ENCODE measurements around the gene ATP6V0C.
"Not testable (repeated sequence)": the region's sequence is repeated elsewhere in the genome, so short reads cannot be mapped to it uniquely, and the experiment has no call there.

ATP6V0C gene

GRCh38 chr16:2472488-2472864 lies 41.3 kb upstream of the ATP6V0C start:
- ATAC-seq, result no peak
- Mint-ChIP-seq H3K4me3 (no peak overlapping the region), H3K9me3 (no peaks in the 10 kb centered on the region), H3K27me3 (peaks cover 51% of the 10 kb centered on the region), H3K4me1 (peaks cover 63% of the 10 kb centered on the region), H3K27ac (no peak overlapping the region)
- DNase-seq, result no peak

- DNase-seq (no peak), ATAC-seq (no peak)
- Mint-ChIP-seq H3K27me3 (peaks cover 48% of the 10 kb centered on the region), H3K27ac (peak overlapping the region in 1 of 2 donors; percentile 71), H3K9me3 (no peaks in the 10 kb centered on the region), H3K4me3 (peak overlapping the region; percentile 55 to 72), H3K4me1 (peaks cover 67% of the 10 kb centered on the region)
Observed at GRCh38 chr16:2472885-2473445, 40.8 kb upstream of the ATP6V0C start.

GRCh38 chr16:2473446-2473926 lies 40.3 kb upstream of the ATP6V0C start:
- Mint-ChIP-seq H3K9me3 (no peaks in the 10 kb centered on the region), H3K4me1 (peaks cover 65% of the 10 kb centered on the region)

GRCh38 chr16:2473999-2474876 lies 39.5 kb upstream of the ATP6V0C start:
- H3K27ac Mint-ChIP-seq, result peak overlapping the region; percentile 69 to 87
- H3K9me3 Mint-ChIP-seq, result no peaks in the 10 kb centered on the region
- H3K4me3 Mint-ChIP-seq, result peak overlapping the region; percentile 86 to 90
- DNase-seq (peak; percentile 57 to 65), ATAC-seq (peak; percentile 68)
- H3K27me3 Mint-ChIP-seq, result peaks cover 35% of the 10 kb centered on the region
- peaks cover 57% of the 10 kb centered on the region for H3K4me1 Mint-ChIP-seq

More at GRCh38 chr16:2473446-2473926, 40.3 kb upstream of the ATP6V0C start:
- H3K27ac Mint-ChIP-seq, result peak overlapping the region in 1 of 2 donors; percentile 71
- no peak for ATAC-seq
- no peak for DNase-seq
- H3K4me3 Mint-ChIP-seq, result peak overlapping the region; percentile 55 to 72
- H3K27me3 Mint-ChIP-seq, result peaks cover 43% of the 10 kb centered on the region

GRCh38 chr16:2474877-2475412 lies 38.8 kb upstream of the ATP6V0C start, which contains the start of gene TBC1D24:
Gene TBC1D24 (plus strand): TSS chr16:2475127. CDS start chr16:2496149, 21,022 bp downstream.
- peak within 1 kb of the TSS; percentile 86 to 90 for H3K4me3 Mint-ChIP-seq
- peak within 1 kb of the TSS; percentile 69 to 87 for H3K27ac Mint-ChIP-seq
- ATAC-seq (peak; percentile 74), DNase-seq (peak; percentile 85)
- peaks cover 28% of the 10 kb centered on the region for H3K27me3 Mint-ChIP-seq
- peaks cover 50% of the 10 kb centered on the region for H3K4me1 Mint-ChIP-seq
- H3K9me3 Mint-ChIP-seq, result no peaks in the 10 kb centered on the region

- DNase-seq (peak; percentile 51 to 54), ATAC-seq (peak; percentile 61)
- Mint-ChIP-seq H3K4me1 (peaks cover 43% of the 10 kb centered on the region), H3K9me3 (no peaks in the 10 kb centered on the region), H3K27ac (peak overlapping the region in 1 of 2 donors; percentile 67), H3K4me3 (peak overlapping the region; percentile 68 to 69), H3K27me3 (peaks cover 21% of the 10 kb centered on the region)
Observed at GRCh38 chr16:2475413-2476344, 38.1 kb upstream of the ATP6V0C start.

- ATAC-seq, result no peak
- Mint-ChIP-seq H3K27me3 (peaks cover 20% of the 10 kb centered on the region), H3K27ac (peak overlapping the region in 1 of 2 donors; percentile 67), H3K4me1 (peaks cover 43% of the 10 kb centered on the region), H3K4me3 (peak overlapping the region; percentile 59 to 68), H3K9me3 (no peaks in the 10 kb centered on the region)
- DNase-seq, result no peak
Observed at GRCh38 chr16:2476345-2476720, 37.4 kb upstream of the ATP6V0C start.

- Mint-ChIP-seq H3K4me3 (no peak overlapping the region), H3K4me1 (peaks cover 42% of the 10 kb centered on the region), H3K9me3 (no peaks in the 10 kb centered on the region), H3K27me3 (peaks cover 18% of the 10 kb centered on the region), H3K27ac (no peak overlapping the region)
- DNase-seq, result no peak
- no peak for ATAC-seq
Observed at GRCh38 chr16:2476741-2477140, 37.0 kb upstream of the ATP6V0C start.

GRCh38 chr16:2477327-2477726 lies 36.4 kb upstream of the ATP6V0C start:
- DNase-seq (no peak), ATAC-seq (no peak)
- Mint-ChIP-seq H3K4me3 (no peak overlapping the region), H3K9me3 (no peaks in the 10 kb centered on the region), H3K4me1 (peaks cover 42% of the 10 kb centered on the region), H3K27me3 (peaks cover 12% of the 10 kb centered on the region), H3K27ac (no peak overlapping the region)

GRCh38 chr16:2478279-2478678 lies 35.5 kb upstream of the ATP6V0C start:
- Mint-ChIP-seq H3K27me3 (peaks cover 3% of the 10 kb centered on the region), H3K4me1 (peaks cover 42% of the 10 kb centered on the region), H3K9me3 (no peaks in the 10 kb centered on the region), H3K4me3 (no peak overlapping the region), H3K27ac (no peak overlapping the region)
- ATAC-seq (no peak), DNase-seq (no peak)

GRCh38 chr16:2479996-2480395 lies 33.8 kb upstream of the ATP6V0C start:
- peaks cover 43% of the 10 kb centered on the region for H3K4me1 Mint-ChIP-seq
- not testable (repeated sequence) for H3K4me3 Mint-ChIP-seq, DNase-seq, H3K27me3 Mint-ChIP-seq, ATAC-seq, H3K9me3 Mint-ChIP-seq
- H3K27ac Mint-ChIP-seq, result peak overlapping the region in 1 of 2 donors; percentile 36

GRCh38 chr16:2480948-2481347 lies 32.8 kb upstream of the ATP6V0C start:
- no peak overlapping the region for H3K4me3 Mint-ChIP-seq
- H3K9me3 Mint-ChIP-seq, result no peaks in the 10 kb centered on the region
- H3K4me1 Mint-ChIP-seq, result peaks cover 39% of the 10 kb centered on the region
- H3K27ac Mint-ChIP-seq, result no peak overlapping the region
- DNase-seq, result no peak
- H3K27me3 Mint-ChIP-seq, result no peaks in the 10 kb centered on the region
- no peak for ATAC-seq

- DNase-seq (no peak), ATAC-seq (no peak)
- Mint-ChIP-seq H3K4me1 (peaks cover 38% of the 10 kb centered on the region), H3K27me3 (no peaks in the 10 kb centered on the region), H3K9me3 (no peaks in the 10 kb centered on the region), H3K4me3 (no peak overlapping the region), H3K27ac (peak overlapping the region in 1 of 2 donors; percentile 38)
Observed at GRCh38 chr16:2481676-2482075, 32.1 kb upstream of the ATP6V0C start.

GRCh38 chr16:2482249-2482648 lies 31.5 kb upstream of the ATP6V0C start:
- Mint-ChIP-seq H3K9me3 (no peaks in the 10 kb centered on the region), H3K27me3 (no peaks in the 10 kb centered on the region), H3K4me3 (no peak overlapping the region), H3K27ac (peak overlapping the region in 1 of 2 donors; percentile 38), H3K4me1 (peaks cover 40% of the 10 kb centered on the region)
- ATAC-seq (no peak), DNase-seq (no peak)
